VCaP (cell line): ENCODE data around the gene C3.

Experiments
- H3K27ac ChIP-seq: fragments of 450-650 bp; 2 replicates; pipeline ENCODE4 v1.5.1; 2017
- CTCF ChIP-seq: fragments of 450-650 bp; conservative IDR thresholded peaks from 2 replicates; pipeline ENCODE4 v1.5.1; 2017; ENCODE audit warnings: mild to moderate bottlenecking, moderate library complexity

Gene C3

GRCh38 chr19:6699935-6700334 lies 20.5 kb downstream of the C3 start:
- no peak overlapping the region for H3K27ac ChIP-seq
- no peak for TF ChIP-seq CTCF

GRCh38 chr19:6697291-6697690 lies 23.2 kb downstream of the C3 start:
- H3K27ac ChIP-seq, result no peak overlapping the region
- no peak for TF ChIP-seq CTCF

GRCh38 chr19:6696239-6696820 lies 24.1 kb downstream of the C3 start:
- no peak for TF ChIP-seq CTCF
- H3K27ac ChIP-seq, result no peak overlapping the region

GRCh38 chr19:6694147-6694815 lies 26.2 kb downstream of the C3 start:
- H3K27ac ChIP-seq, result no peak overlapping the region
- TF ChIP-seq CTCF, result no peak

- TF ChIP-seq CTCF, result no peak
- no peak overlapping the region for H3K27ac ChIP-seq
These were observed 26.8 kb downstream of the C3 start for GRCh38 chr19:6693681-6694080.

- no peak overlapping the region for H3K27ac ChIP-seq
- TF ChIP-seq CTCF, result no peak
These were observed 27.4 kb downstream of the C3 start for GRCh38 chr19:6693056-6693471.

- TF ChIP-seq CTCF, result no peak
- no peak overlapping the region for H3K27ac ChIP-seq
These were observed 28.4 kb downstream of the C3 start for GRCh38 chr19:6692027-6692426.
